GM23338 (cell line): ENCODE results near the gene PLEKHJ1. TPM values are rescaled to one million over a fixed set of nuclear protein-coding genes. Genes with fewer than 3 reads are reported as not detected.

Experiments used
- ATAC-seq: fragments of 200-7000 bp; cut with Tn5 transposase; 3 replicates; pipeline ENCODE4 v1.9.1; 2020
- DNase-seq: peaks from one replicate; pipeline ENCODE4 v3.0.0-alpha.2; 2015; ENCODE audit warnings: low spot score
- H2AFZ ChIP-seq: fragments of 200-600 bp; sonication (generic); 2 replicates; pipeline ENCODE4 v1.8.0; 2016; ENCODE audit warnings: antibody characterized with exemption, mild to moderate bottlenecking, moderate library complexity
- H3F3A ChIP-seq: fragments of 200-600 bp; sonication (generic); replicated peaks from 2 replicates; pipeline ENCODE4 v1.8.0; 2017; ENCODE audit warnings: antibody characterized with exemption, mixed run types, low read depth
- H3K27ac ChIP-seq: fragments of 200-600 bp; sonication (generic); 2 replicates; pipeline ENCODE4 v1.6.1; 2016; ENCODE audit warnings: low read depth
- H3K27me3 ChIP-seq: fragments of 200-600 bp; sonication (generic); 2 replicates; pipeline ENCODE4 v1.8.0; 2016; ENCODE audit warnings: mild to moderate bottlenecking, mixed run types, moderate library complexity; ENCODE audit not compliant: insufficient read depth
- H3K36me3 ChIP-seq: fragments of 200-600 bp; sonication (generic); 2 replicates; pipeline ENCODE4 v1.8.0; 2016; ENCODE audit warnings: mild to moderate bottlenecking; ENCODE audit not compliant: insufficient read depth
- H3K4me1 ChIP-seq: fragments of 200-600 bp; sonication (generic); 2 replicates; pipeline ENCODE4 v1.8.0; 2016; ENCODE audit warnings: mild to moderate bottlenecking, moderate library complexity; ENCODE audit not compliant: insufficient read depth
- H3K4me2 ChIP-seq: fragments of 200-600 bp; sonication (generic); 2 replicates; pipeline ENCODE4 v1.7.1; 2017; ENCODE audit warnings: mixed run types
- H3K4me3 ChIP-seq: fragments of 200-600 bp; sonication (generic); 2 replicates; pipeline ENCODE4 v1.6.1; 2016; ENCODE audit warnings: mixed run types
- H3K79me2 ChIP-seq: fragments of 200-600 bp; sonication (generic); replicated peaks from 2 replicates; pipeline ENCODE4 v1.8.0; 2017; ENCODE audit warnings: mild to moderate bottlenecking; ENCODE audit not compliant: insufficient read depth
- H3K9me2 ChIP-seq: fragments of 200-600 bp; sonication (generic); 2 replicates; pipeline ENCODE4 v1.8.0; 2017; ENCODE audit not compliant: insufficient read depth
- H4K20me1 ChIP-seq: fragments of 200-600 bp; sonication (generic); replicated peaks from 2 replicates; pipeline ENCODE4 v1.8.0; 2017; ENCODE audit warnings: mild to moderate bottlenecking; ENCODE audit not compliant: insufficient read depth
- H3K27ac Mint-ChIP-seq: 2 replicates; pipeline ENCODE4 v1.8.0; 2020; ENCODE audit warnings: inconsistent platforms, mild to moderate bottlenecking, moderate library complexity, mixed read lengths
- H3K27me3 Mint-ChIP-seq: 3 replicates; pipeline ENCODE4 v1.8.0; 2022; ENCODE audit warnings: low read depth, mild to moderate bottlenecking, moderate library complexity, mixed read lengths, inconsistent platforms; ENCODE audit not compliant: insufficient read depth, poor library complexity
- H3K36me3 Mint-ChIP-seq: 3 replicates; pipeline ENCODE4 v1.8.0; 2021; ENCODE audit warnings: low read depth, mild to moderate bottlenecking, inconsistent platforms, moderate library complexity, mixed read lengths
- H3K4me1 Mint-ChIP-seq: 3 replicates; pipeline ENCODE4 v1.8.0; 2020; ENCODE audit warnings: mild to moderate bottlenecking, inconsistent platforms, mixed read lengths
- H3K4me3 Mint-ChIP-seq: 3 replicates; pipeline ENCODE4 v1.8.0; 2021; ENCODE audit warnings: moderate library complexity, mild to moderate bottlenecking, inconsistent platforms, mixed read lengths
- H3K9me3 Mint-ChIP-seq: 3 replicates; pipeline ENCODE4 v1.8.0; 2020; ENCODE audit warnings: moderate library complexity, mild to moderate bottlenecking, inconsistent platforms, mixed read lengths
- CREB1 ChIP-seq: fragments of 250-450 bp; sonication (Bioruptor Pico); IDR thresholded peaks from 2 replicates; pipeline ENCODE4 v1.5.0; 2020; ENCODE audit warnings: low read depth, mild to moderate bottlenecking, moderate library complexity
- CTCF ChIP-seq, 2 experiments: fragments of 200-600 bp in 1 of 2; sonication (generic) in 1 of 2; conservative IDR thresholded peaks; 2 replicates each; pipeline versions ENCODE4 v1.5.1 to v1.6.1; 2016 to 2017; ENCODE audit warnings: antibody characterized with exemption in 2 of 2, low read depth in 2 of 2, mild to moderate bottlenecking in 2 of 2, moderate library complexity in 1 of 2
- ETS1 ChIP-seq: IDR thresholded peaks from 2 replicates; pipeline ENCODE4 v1.6.1; 2016; ENCODE audit warnings: antibody characterized with exemption
- EZH2 ChIP-seq: fragments of 200-600 bp; sonication (generic); IDR thresholded peaks from one replicate; pipeline ENCODE4 v1.8.0; 2017; ENCODE audit warnings: antibody characterized with exemption, mild to moderate bottlenecking, low read depth; ENCODE audit not compliant: unreplicated experiment
- EZH2phosphoT487 ChIP-seq: fragments of 200-600 bp; sonication (generic); IDR thresholded peaks from one replicate; pipeline ENCODE4 v1.8.1; 2018; ENCODE audit warnings: antibody characterized with exemption; ENCODE audit not compliant: unreplicated experiment
- JUNB ChIP-seq: IDR thresholded peaks from one replicate; pipeline ENCODE4 v1.6.1; 2016; ENCODE audit warnings: antibody characterized with exemption; ENCODE audit not compliant: unreplicated experiment
- NANOG ChIP-seq: IDR thresholded peaks from 2 replicates; pipeline ENCODE4 v1.6.1; 2016; ENCODE audit warnings: antibody characterized with exemption, borderline replicate concordance
- POLR2AphosphoS5 ChIP-seq: IDR thresholded peaks from 2 replicates; pipeline ENCODE4 v1.6.1; 2016; ENCODE audit warnings: antibody characterized with exemption, low read depth
- REST ChIP-seq: IDR thresholded peaks from one replicate; pipeline ENCODE4 v1.6.1; 2018; ENCODE audit warnings: antibody characterized with exemption; ENCODE audit not compliant: unreplicated experiment
- STAT1 ChIP-seq: IDR thresholded peaks from one replicate; pipeline ENCODE4 v1.6.1; 2016; ENCODE audit warnings: antibody characterized with exemption; ENCODE audit not compliant: unreplicated experiment
- ZNF114 ChIP-seq: fragments of 250-450 bp; sonication (Bioruptor Pico); IDR thresholded peaks from 2 replicates; pipeline ENCODE4 v1.5.0; 2020; ENCODE audit warnings: mild to moderate bottlenecking, moderate library complexity
- ZNF331 ChIP-seq: fragments of 250-450 bp; sonication (Bioruptor Pico); IDR thresholded peaks from 2 replicates; pipeline ENCODE4 v1.5.0; 2020; ENCODE audit warnings: low read depth, mild to moderate bottlenecking, moderate library complexity
- ZNF462 ChIP-seq: fragments of 250-450 bp; sonication (Bioruptor Pico); IDR thresholded peaks from 2 replicates; pipeline ENCODE4 v1.5.0; 2020; ENCODE audit warnings: mild to moderate bottlenecking, moderate library complexity
- polyA plus RNA-seq: library from polyadenylated mRNA; unstranded; fragments of >200 nt; fragmentation: Nextera tagmentation; extraction: Ambion mirVana; gene quantifications from 2 replicates; pipeline ENCODE4 v1.2.1, GENCODE V29; 2016
- total RNA-seq: library from RNA; depleted of rRNA; stranded (reverse); fragments of >200 nt; shearing (Covaris generic); gene quantifications from 2 replicates; pipeline ENCODE4 v1.2.3, GENCODE V29; 2014

The PLEKHJ1 gene
- total and polyA plus RNA-seq, 2 experiments from 2014 or later, result 146 to 210 TPM

GRCh38 chr19:2226051-2226839, 9.9 kb downstream of the PLEKHJ1 start:
- H3K4me2 ChIP-seq, result no peak overlapping the region
- H2AFZ ChIP-seq, result no peak overlapping the region
- no peaks in the 10 kb centered on the region for H3K79me2 ChIP-seq
- ATAC-seq (no peak), DNase-seq (no peak)
- Mint-ChIP-seq H3K27ac (no peak overlapping the region), H3K4me1 (no peaks in the 10 kb centered on the region), H3K4me3 (no peak overlapping the region), H3K36me3 (peaks cover 31% of the 10 kb centered on the region), H3K27me3 (peaks cover 6% of the 10 kb centered on the region), H3K9me3 (no peaks in the 10 kb centered on the region)
- no peaks in the 10 kb centered on the region for H3K27me3 ChIP-seq
- H3K36me3 ChIP-seq, result no peaks in the 10 kb centered on the region; the same call in 1 of the 2 replicates
- TF ChIP-seq REST, result no peak
- TF ChIP-seq CTCF (conservative IDR thresholded peaks at IDR 0.05; ENCODE audit: low read depth in 2 of 2), result no peak
- no peak for TF ChIP-seq EZH2
- TF ChIP-seq POLR2AphosphoS5, result no peak
- TF ChIP-seq ZNF114, result no peak
- no peak for TF ChIP-seq CREB1
- no peak for TF ChIP-seq ETS1
- TF ChIP-seq ZNF462 (CRISPR knock-in tag), result no peak
- TF ChIP-seq JUNB, result no peak
- TF ChIP-seq NANOG, result no peak
- TF ChIP-seq ZNF331 (CRISPR knock-in tag), result no peak
- no peak for TF ChIP-seq STAT1
- no peak for TF ChIP-seq EZH2phosphoT487
- peaks cover 5% of the 10 kb centered on the region; the same call in 1 of the 2 replicates for H4K20me1 ChIP-seq
- H3F3A ChIP-seq, result 0 out of 2 replicates have a peak, but pooled peaks cover under 1% of the 10 kb centered on the region
- no peak overlapping the region for H3K27ac ChIP-seq
- no peak overlapping the region for H3K4me3 ChIP-seq
- H3K4me1 ChIP-seq, result no peaks in the 10 kb centered on the region
- H3K9me2 ChIP-seq, result no peaks in the 10 kb centered on the region
